Suppressor macrophage treated with lipopolysaccharide for 4 hours (primary cell): Measurements from ENCODE around the gene ZCWPW2.
A peak's percentile ranks its signal among the peaks of the same experiment; 100 is the strongest.

Experiments
- DNase-seq: peaks from one replicate; pipeline ENCODE4 v3.0.0-alpha.2; 2020

ZCWPW2 gene

GRCh38 chr3:28348629-28349468 is at the start of gene ZCWPW2, which contains the start of gene AZI2:
Gene ZCWPW2 (plus strand): TSS chr3:28348721. CDS start chr3:28413069, 64,348 bp downstream.
Gene AZI2 (minus strand): TSS chr3:28348824. CDS start chr3:28340617, 8,207 bp downstream.
- peak; percentile 98 for DNase-seq

- DNase-seq: no peak
Measured at GRCh38 chr3:28299705-28300104, 48.8 kb upstream of the ZCWPW2 start.

- DNase-seq: no peak
Measured at GRCh38 chr3:28300345-28300962, 48.1 kb upstream of the ZCWPW2 start.

- no peak for DNase-seq
Measured at GRCh38 chr3:28301688-28302087, 46.8 kb upstream of the ZCWPW2 start.

GRCh38 chr3:28308196-28308595 is 40.3 kb upstream of the ZCWPW2 start:
- peak; percentile 52 for DNase-seq

- DNase-seq: no peak
Measured at GRCh38 chr3:28315711-28316110, 32.8 kb upstream of the ZCWPW2 start.

- no peak for DNase-seq
Measured at GRCh38 chr3:28316226-28316625, 32.3 kb upstream of the ZCWPW2 start.

GRCh38 chr3:28317438-28318022 is 31.0 kb upstream of the ZCWPW2 start:
- DNase-seq: peak; percentile 60

GRCh38 chr3:28320981-28321380 is 27.5 kb upstream of the ZCWPW2 start:
- no peak for DNase-seq

GRCh38 chr3:28322464-28322863 is 26.1 kb upstream of the ZCWPW2 start:
- DNase-seq: no peak

- DNase-seq: peak; percentile 14
Measured at GRCh38 chr3:28326458-28326926, 22.0 kb upstream of the ZCWPW2 start.

GRCh38 chr3:28328188-28329151 is 20.1 kb upstream of the ZCWPW2 start:
- DNase-seq: peak; percentile 59

GRCh38 chr3:28334552-28334951 is 14.0 kb upstream of the ZCWPW2 start:
- peak; percentile 10 for DNase-seq

- DNase-seq: no peak
Measured at GRCh38 chr3:28335246-28335645, 13.3 kb upstream of the ZCWPW2 start.

GRCh38 chr3:28337230-28337629 is 11.3 kb upstream of the ZCWPW2 start:
- no peak for DNase-seq

- no peak for DNase-seq
Measured at GRCh38 chr3:28343144-28343543, 5.4 kb upstream of the ZCWPW2 start.

- no peak for DNase-seq
Measured at GRCh38 chr3:28345690-28346089, 2.8 kb upstream of the ZCWPW2 start.

GRCh38 chr3:28347374-28348264 is 902 bp upstream of the ZCWPW2 start:
- peak; percentile 94 for DNase-seq

GRCh38 chr3:28348265-28348628 is 274 bp upstream of the ZCWPW2 start:
- DNase-seq: peak; percentile 99

- DNase-seq: peak; percentile 27
Measured at GRCh38 chr3:28349469-28350000, 1.0 kb downstream of the ZCWPW2 start.

- peak; percentile 89 for DNase-seq
Measured at GRCh38 chr3:28376424-28376823, 27.9 kb downstream of the ZCWPW2 start.
